ENCODE data around the gene INSM2.
A peak's percentile ranks its signal among the peaks of the same experiment; 100 is the strongest.

The INSM2 gene, protein sequence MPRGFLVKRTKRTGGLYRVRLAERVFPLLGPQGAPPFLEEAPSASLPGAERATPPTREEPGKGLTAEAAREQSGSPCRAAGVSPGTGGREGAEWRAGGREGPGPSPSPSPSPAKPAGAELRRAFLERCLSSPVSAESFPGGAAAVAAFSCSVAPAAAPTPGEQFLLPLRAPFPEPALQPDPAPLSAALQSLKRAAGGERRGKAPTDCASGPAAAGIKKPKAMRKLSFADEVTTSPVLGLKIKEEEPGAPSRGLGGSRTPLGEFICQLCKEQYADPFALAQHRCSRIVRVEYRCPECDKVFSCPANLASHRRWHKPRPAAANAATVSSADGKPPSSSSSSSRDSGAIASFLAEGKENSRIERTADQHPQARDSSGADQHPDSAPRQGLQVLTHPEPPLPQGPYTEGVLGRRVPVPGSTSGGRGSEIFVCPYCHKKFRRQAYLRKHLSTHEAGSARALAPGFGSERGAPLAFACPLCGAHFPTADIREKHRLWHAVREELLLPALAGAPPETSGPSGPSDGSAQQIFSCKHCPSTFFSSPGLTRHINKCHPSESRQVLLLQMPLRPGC
- long read RNA-seq, result 0 reads

GRCh38 chr14:35533357-35534207 is at the start of gene INSM2:
Gene INSM2 (plus strand): TSS chr14:35534164. CDS start chr14:35534253, 89 bp downstream.
- Histone ChIP-seq H3K27ac (replicated peaks) (no peak within 1 kb of the TSS), H3K4me3 (replicated peaks; ENCODE audit: insufficient read depth, low read length) (peak within 1 kb of the TSS; percentile 59), H3K27me3 (ENCODE audit: insufficient read depth, poor library complexity, severe bottlenecking) (peaks cover 35% of the 10 kb centered on the region)
- TF ChIP-seq POLR2AphosphoS5 (IDR thresholded peaks at IDR 0.05; ENCODE audit: low read depth) (no peak), CTCF (IDR thresholded peaks at IDR 0.05; ENCODE audit: insufficient read depth, low read length) (no peak), GABPA (IDR thresholded peaks at IDR 0.05; ENCODE audit: low read depth) (no peak), SPI1 (IDR thresholded peaks at IDR 0.05; ENCODE audit: borderline replicate concordance, low read depth) (no peak)
- TF ChIP-seq, protein P1, sequence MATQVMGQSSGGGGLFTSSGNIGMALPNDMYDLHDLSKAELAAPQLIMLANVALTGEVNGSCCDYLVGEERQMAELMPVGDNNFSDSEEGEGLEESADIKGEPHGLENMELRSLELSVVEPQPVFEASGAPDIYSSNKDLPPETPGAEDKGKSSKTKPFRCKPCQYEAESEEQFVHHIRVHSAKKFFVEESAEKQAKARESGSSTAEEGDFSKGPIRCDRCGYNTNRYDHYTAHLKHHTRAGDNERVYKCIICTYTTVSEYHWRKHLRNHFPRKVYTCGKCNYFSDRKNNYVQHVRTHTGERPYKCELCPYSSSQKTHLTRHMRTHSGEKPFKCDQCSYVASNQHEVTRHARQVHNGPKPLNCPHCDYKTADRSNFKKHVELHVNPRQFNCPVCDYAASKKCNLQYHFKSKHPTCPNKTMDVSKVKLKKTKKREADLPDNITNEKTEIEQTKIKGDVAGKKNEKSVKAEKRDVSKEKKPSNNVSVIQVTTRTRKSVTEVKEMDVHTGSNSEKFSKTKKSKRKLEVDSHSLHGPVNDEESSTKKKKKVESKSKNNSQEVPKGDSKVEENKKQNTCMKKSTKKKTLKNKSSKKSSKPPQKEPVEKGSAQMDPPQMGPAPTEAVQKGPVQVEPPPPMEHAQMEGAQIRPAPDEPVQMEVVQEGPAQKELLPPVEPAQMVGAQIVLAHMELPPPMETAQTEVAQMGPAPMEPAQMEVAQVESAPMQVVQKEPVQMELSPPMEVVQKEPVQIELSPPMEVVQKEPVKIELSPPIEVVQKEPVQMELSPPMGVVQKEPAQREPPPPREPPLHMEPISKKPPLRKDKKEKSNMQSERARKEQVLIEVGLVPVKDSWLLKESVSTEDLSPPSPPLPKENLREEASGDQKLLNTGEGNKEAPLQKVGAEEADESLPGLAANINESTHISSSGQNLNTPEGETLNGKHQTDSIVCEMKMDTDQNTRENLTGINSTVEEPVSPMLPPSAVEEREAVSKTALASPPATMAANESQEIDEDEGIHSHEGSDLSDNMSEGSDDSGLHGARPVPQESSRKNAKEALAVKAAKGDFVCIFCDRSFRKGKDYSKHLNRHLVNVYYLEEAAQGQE (IDR thresholded peaks at IDR 0.05; ENCODE audit: insufficient replicate concordance, low read depth), result no peak
- peak in 1 of 2 experiments; percentile 54 for DNase-seq (ENCODE audit: low read depth in 1 of 2, low spot score in 1 of 2)

GRCh38 chr14:35492569-35493014 is 41.4 kb upstream of the INSM2 start:
- no peak for TF ChIP-seq CTCF (IDR thresholded peaks at IDR 0.05; ENCODE audit: insufficient read depth, low read length)
- TF ChIP-seq, protein P1 (IDR thresholded peaks at IDR 0.05; ENCODE audit: insufficient replicate concordance, low read depth), result no peak
- TF ChIP-seq SPI1 (IDR thresholded peaks at IDR 0.05; ENCODE audit: borderline replicate concordance, low read depth), result no peak
- TF ChIP-seq GABPA (IDR thresholded peaks at IDR 0.05; ENCODE audit: low read depth), result no peak
- TF ChIP-seq POLR2AphosphoS5 (IDR thresholded peaks at IDR 0.05; ENCODE audit: low read depth), result no peak

GRCh38 chr14:35495278-35495677 is 38.7 kb upstream of the INSM2 start:
- DNase-seq (ENCODE audit: low read depth in 1 of 2, low spot score in 1 of 2), result no peak
- no peaks in the 10 kb centered on the region for H3K27me3 ChIP-seq (ENCODE audit: insufficient read depth, poor library complexity, severe bottlenecking)
- no peak overlapping the region for H3K27ac ChIP-seq (replicated peaks)
- no peak overlapping the region for H3K4me3 ChIP-seq (replicated peaks; ENCODE audit: insufficient read depth, low read length)
- no peak for TF ChIP-seq CTCF (IDR thresholded peaks at IDR 0.05; ENCODE audit: insufficient read depth, low read length)
- no peak for TF ChIP-seq SPI1 (IDR thresholded peaks at IDR 0.05; ENCODE audit: borderline replicate concordance, low read depth)
- TF ChIP-seq, protein P1 (IDR thresholded peaks at IDR 0.05; ENCODE audit: insufficient replicate concordance, low read depth), result no peak
- no peak for TF ChIP-seq POLR2AphosphoS5 (IDR thresholded peaks at IDR 0.05; ENCODE audit: low read depth)
- TF ChIP-seq GABPA (IDR thresholded peaks at IDR 0.05; ENCODE audit: low read depth), result no peak

More at GRCh38 chr14:35492569-35493014, 41.4 kb upstream of the INSM2 start:
- H3K4me3 ChIP-seq (replicated peaks; ENCODE audit: insufficient read depth, low read length), result no peak overlapping the region
- no peak for DNase-seq (ENCODE audit: low read depth in 1 of 2, low spot score in 1 of 2)
- H3K27me3 ChIP-seq (ENCODE audit: insufficient read depth, poor library complexity, severe bottlenecking), result no peaks in the 10 kb centered on the region
- no peak overlapping the region for H3K27ac ChIP-seq (replicated peaks)

Measured in HL-60 (cell line).